Neuronal stem cell (in vitro differentiated cells): ENCODE measurements around the gene TMEM39B.
"Not testable (repeated sequence)": the region's sequence is repeated elsewhere in the genome, so short reads cannot be mapped to it uniquely, and the experiment has no call there.

Source experiments
- DNase-seq: peaks from one replicate; pipeline ENCODE4 v3.0.0-alpha.2; 2013; ENCODE audit warnings: low spot score
- H2AFZ ChIP-seq: one replicate; pipeline ENCODE4 v1.6.1; 2013; ENCODE audit warnings: mild to moderate bottlenecking, low read length, inconsistent platforms
- H2AK5ac ChIP-seq: 2 replicates; pipeline ENCODE4 v1.6.1; 2013; ENCODE audit warnings: low read depth, mild to moderate bottlenecking, inconsistent platforms, low read length, moderate library complexity, mixed read lengths
- H2BK120ac ChIP-seq: 2 replicates; pipeline ENCODE4 v1.6.1; 2013; ENCODE audit warnings: low read depth, mild to moderate bottlenecking, inconsistent platforms, low read length, moderate library complexity, mixed read lengths
- H2BK12ac ChIP-seq: one replicate; pipeline ENCODE4 v1.6.1; 2013; ENCODE audit warnings: low read length, inconsistent platforms
- H2BK15ac ChIP-seq: 2 replicates; pipeline ENCODE4 v1.6.1; 2013; ENCODE audit warnings: mild to moderate bottlenecking, low read length, inconsistent platforms, mixed read lengths
- H2BK5ac ChIP-seq: one replicate; pipeline ENCODE4 v1.6.1; 2013; ENCODE audit warnings: inconsistent platforms, mild to moderate bottlenecking, low read length, moderate library complexity
- H3K14ac ChIP-seq: one replicate; pipeline ENCODE4 v1.6.1; 2013; ENCODE audit warnings: low read length, inconsistent platforms
- H3K18ac ChIP-seq: 2 replicates; pipeline ENCODE4 v1.6.1; 2013; ENCODE audit warnings: low read length, inconsistent platforms
- H3K23ac ChIP-seq: 2 replicates; pipeline ENCODE4 v1.6.1; 2013; ENCODE audit warnings: low read depth, mild to moderate bottlenecking, mixed read lengths, low read length, inconsistent platforms; ENCODE audit not compliant: poor library complexity
- H3K27ac ChIP-seq: replicated peaks from 3 replicates; pipeline ENCODE4 v1.5.1; 2013; ENCODE audit warnings: low read length, inconsistent platforms
- H3K27me3 ChIP-seq, 3 experiments: 2 replicates each; pipeline ENCODE4 v1.6.1; 2013; ENCODE audit warnings: low read length in 3 of 3, mild to moderate bottlenecking in 2 of 3, inconsistent platforms in 1 of 3, low read depth in 1 of 3, mixed read lengths in 1 of 3, moderate library complexity in 1 of 3; ENCODE audit not compliant: control insufficient read depth in 3 of 3, insufficient read depth in 3 of 3
- H3K36me3 ChIP-seq, 2 donors: replicated peaks in 1 of 2; 2 replicates each; pipeline ENCODE4 v1.6.1; 2013; ENCODE audit warnings: low read length in 2 of 2; ENCODE audit not compliant: control insufficient read depth in 2 of 2, insufficient read depth in 2 of 2
- H3K4ac ChIP-seq: 2 replicates; pipeline ENCODE4 v1.6.1; 2013; ENCODE audit warnings: inconsistent platforms, mild to moderate bottlenecking, low read length, moderate library complexity
- H3K4me1 ChIP-seq, 2 donors: 1 replicate in 1 of 2; 2 replicates in 1 of 2; pipeline ENCODE4 v1.6.1; 2013; ENCODE audit warnings: low read length in 2 of 2, low read depth in 1 of 2; ENCODE audit not compliant: control insufficient read depth in 2 of 2, insufficient read depth in 1 of 2
- H3K4me2 ChIP-seq: one replicate; pipeline ENCODE4 v1.6.1; 2013; ENCODE audit warnings: mild to moderate bottlenecking, low read length, inconsistent platforms; ENCODE audit not compliant: insufficient read depth, poor library complexity, severe bottlenecking
- H3K4me3 ChIP-seq, 2 donors: 2 replicates each; pipeline ENCODE4 v1.5.1; 2013; ENCODE audit warnings: low read length in 2 of 2, mild to moderate bottlenecking in 2 of 2, inconsistent platforms in 1 of 2, moderate library complexity in 1 of 2
- H3K79me1 ChIP-seq: one replicate; pipeline ENCODE4 v1.6.1; 2013; ENCODE audit warnings: low read depth, mild to moderate bottlenecking, inconsistent platforms, low read length, moderate library complexity
- H3K9ac ChIP-seq: one replicate; pipeline ENCODE4 v1.6.1; 2013; ENCODE audit warnings: mild to moderate bottlenecking, low read depth, low read length, inconsistent platforms; ENCODE audit not compliant: poor library complexity
- H3K9me3 ChIP-seq, 2 donors: replicated peaks in 1 of 2; 2 replicates each; pipeline versions ENCODE3 to v1.6.1; 2013; ENCODE audit warnings: low read length in 2 of 2, mild to moderate bottlenecking in 2 of 2, inconsistent platforms in 1 of 2, low read depth in 1 of 2, mixed read lengths in 1 of 2, moderate library complexity in 1 of 2; ENCODE audit not compliant: control insufficient read depth in 2 of 2, insufficient read depth in 1 of 2
- H4K8ac ChIP-seq: one replicate; pipeline ENCODE4 v1.6.1; 2013; ENCODE audit warnings: low read depth, mild to moderate bottlenecking, inconsistent platforms, low read length, moderate library complexity
- H4K91ac ChIP-seq: one replicate; pipeline ENCODE4 v1.6.1; 2013; ENCODE audit warnings: low read length, low read depth, mild to moderate bottlenecking, inconsistent platforms; ENCODE audit not compliant: poor library complexity
- WGBS, 2 donors: extraction: QIAGEN DNeasy Blood & Tissue Kit; methylation state at CpG; one replicate each; pipeline ENCODE4 v1.1.7; 2013; ENCODE audit warnings: missing lambda C conversion rate in 2 of 2, mixed read lengths in 1 of 2; ENCODE audit not compliant: insufficient read length in 2 of 2, insufficient replicate concordance in 1 of 2; ENCODE audit errors: extremely low coverage in 2 of 2; 5-methylcytosine and 5-hydroxymethylcytosine counted together

The TMEM39B gene

GRCh38 chr1:32065613-32066488 lies 6.9 kb upstream of the TMEM39B start:
- not testable (repeated sequence) for H3K4ac ChIP-seq, H2AFZ ChIP-seq, H3K4me2 ChIP-seq, H3K18ac ChIP-seq, H3K23ac ChIP-seq, H3K4me3 ChIP-seq, H3K14ac ChIP-seq, H3K9ac ChIP-seq, H2BK5ac ChIP-seq, DNase-seq, H3K27me3 ChIP-seq, H2BK15ac ChIP-seq, H3K79me1 ChIP-seq, H4K91ac ChIP-seq, H4K8ac ChIP-seq, H3K9me3 ChIP-seq, H2AK5ac ChIP-seq, H2BK120ac ChIP-seq, H2BK12ac ChIP-seq
- peak overlapping the region; percentile 35 for H3K27ac ChIP-seq
- H3K36me3 ChIP-seq = peaks cover 9 to 36% of the 10 kb centered on the region in 2 donors
- H3K4me1 ChIP-seq = peaks cover 20% of the 10 kb centered on the region in 2 donors
- WGBS, 2 donors = no CpG with 5 or more reads among the region's 21 CpGs

DNA sequence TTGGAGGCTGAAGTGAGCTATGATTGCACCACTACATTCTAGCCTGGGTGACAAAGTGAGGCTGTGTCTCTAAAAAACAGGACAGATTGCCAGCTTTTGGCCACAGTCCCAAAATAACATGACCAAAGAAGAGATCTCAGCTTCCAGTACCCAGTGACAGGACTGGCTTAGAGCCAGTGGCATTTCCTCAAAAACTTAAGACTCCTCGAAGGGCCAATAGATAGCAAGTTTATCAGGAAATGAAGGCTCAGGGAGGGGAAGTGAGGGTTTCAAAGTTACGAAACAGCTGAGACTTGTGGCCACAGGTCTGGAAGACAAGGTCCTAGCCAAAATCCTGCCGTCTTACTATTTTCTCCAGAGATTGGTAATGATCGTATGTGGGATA lies 6.3 kb upstream of the TMEM39B start:
- Histone ChIP-seq H2AK5ac (no peak overlapping the region), H2BK12ac (no peak overlapping the region), H4K91ac (no peak overlapping the region), H3K18ac (no peak overlapping the region), H3K79me1 (no peaks in the 10 kb centered on the region), H3K4me3 (no peak overlapping the region), H3K27ac (peak overlapping the region; percentile 16), H4K8ac (no peak overlapping the region), H2BK5ac (no peak overlapping the region), H2BK15ac (no peak overlapping the region), H3K4me1 (peaks cover 20% of the 10 kb centered on the region in 2 donors), H3K9me3 (no peaks in the 10 kb centered on the region), H2BK120ac (no peak overlapping the region), H3K36me3 (peaks cover 5 to 30% of the 10 kb centered on the region in 2 donors), H3K27me3 (no peaks in the 10 kb centered on the region), H2AFZ (no peak overlapping the region), H3K4ac (no peak overlapping the region), H3K14ac (no peak overlapping the region), H3K4me2 (no peak overlapping the region), H3K9ac (no peak overlapping the region), H3K23ac (no peak overlapping the region)
- no peak for DNase-seq
- no CpG with 5 or more reads among the region's 4 CpGs for WGBS, 2 donors

DNA sequence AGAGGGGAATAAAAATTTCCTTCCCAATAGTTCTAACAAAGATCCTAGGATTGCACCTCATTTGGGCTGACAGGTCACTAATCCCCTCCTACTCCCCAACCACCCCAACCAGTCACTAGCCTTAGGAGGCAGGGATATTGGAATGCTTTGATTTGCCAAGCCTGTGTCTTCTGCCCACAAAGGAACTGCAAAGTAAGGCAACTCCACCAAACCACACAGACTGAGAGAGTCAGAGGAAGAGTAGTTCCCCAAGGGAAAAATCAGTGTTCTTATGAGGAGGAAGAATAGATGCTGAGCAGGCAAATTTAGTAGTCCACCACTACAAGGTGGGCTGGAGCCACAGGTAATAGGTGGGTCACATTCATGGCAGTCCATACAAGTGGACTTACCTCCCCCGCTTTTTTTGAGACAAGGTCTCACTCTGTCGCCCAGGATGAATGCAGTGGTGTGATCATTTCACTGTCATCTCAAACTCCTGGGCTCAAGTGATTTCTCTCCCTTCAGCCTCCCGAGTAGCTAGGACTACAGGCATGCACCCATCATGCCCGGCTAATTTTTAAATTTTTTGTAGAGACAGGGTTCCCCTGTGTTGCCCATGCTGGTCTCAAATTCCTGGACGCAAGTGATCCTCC lies 3.7 kb upstream of the TMEM39B start:
- Histone ChIP-seq H4K91ac (no peak overlapping the region), H3K23ac (no peak overlapping the region), H3K4me2 (no peak overlapping the region), H3K9me3 (no peaks in the 10 kb centered on the region), H2AFZ (peak overlapping the region; percentile 50), H2BK12ac (no peak overlapping the region), H3K14ac (no peak overlapping the region), H3K36me3 (peaks cover 0 to 7% of the 10 kb centered on the region in 2 donors), H4K8ac (no peak overlapping the region), H2BK120ac (no peak overlapping the region), H3K79me1 (no peaks in the 10 kb centered on the region), H3K18ac (peak overlapping the region; percentile 60), H3K4ac (no peak overlapping the region), H3K4me3 (no peak overlapping the region), H2AK5ac (no peak overlapping the region), H3K4me1 (peaks cover 11 to 18% of the 10 kb centered on the region in 2 donors), H3K27me3 (no peaks in the 10 kb centered on the region), H2BK5ac (no peak overlapping the region), H3K9ac (no peak overlapping the region), H2BK15ac (no peak overlapping the region), H3K27ac (peak overlapping the region; percentile 53)
- no CpG with 5 or more reads among the region's 5 CpGs for WGBS, 2 donors
- peak; percentile 32 for DNase-seq
